CD4-positive, alpha-beta T cell treated with Interleukin-17A for 1 hour (primary cell): ENCODE data around the gene CRPPA.

Source experiments
- DNase-seq: peaks from one replicate; pipeline ENCODE4 v3.0.0-alpha.2; 2020

CRPPA gene

GRCh38 chr7:16422917-16423316 is 1.6 kb upstream of the CRPPA start:
- no peak for DNase-seq

- DNase-seq, result no peak
Observed at GRCh38 chr7:16422103-16422435, 731 bp upstream of the CRPPA start.

DNA sequence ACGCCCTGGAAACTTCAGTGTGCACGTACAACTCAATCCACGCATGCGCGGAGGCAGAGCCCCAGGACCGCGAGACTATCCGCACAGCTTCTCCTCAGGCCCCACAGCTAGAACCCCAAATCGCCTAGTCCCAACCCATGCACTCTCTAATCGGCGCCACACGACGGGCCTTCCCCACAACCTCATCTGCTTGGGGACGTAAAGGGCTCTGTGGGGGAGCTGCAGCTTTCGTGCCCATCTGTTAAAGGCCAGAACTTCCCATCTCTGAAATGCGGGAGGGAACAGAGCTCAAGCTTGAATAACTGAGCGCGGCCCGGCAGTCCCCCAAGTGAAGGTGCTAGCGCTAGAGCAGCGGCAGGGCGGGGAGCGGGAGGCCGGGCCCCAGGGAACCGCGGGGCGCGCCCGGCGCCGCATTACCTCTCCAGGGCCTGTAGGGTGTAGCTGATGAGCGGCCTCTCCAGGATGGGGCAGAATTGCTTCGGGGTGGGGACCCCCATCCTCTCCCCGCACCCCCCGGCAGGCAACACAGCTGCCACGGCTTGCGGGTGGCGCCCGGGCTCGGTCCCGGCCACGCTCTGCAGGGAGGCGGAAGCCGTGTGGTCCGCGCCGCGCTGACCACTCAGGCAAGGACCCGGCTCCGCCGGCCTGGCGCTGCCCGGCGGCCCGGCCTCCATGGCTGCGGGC is 547 bp downstream of the CRPPA start:
- peak; percentile 89 for DNase-seq

GRCh38 chr7:16420329-16420648 is 1.0 kb downstream of the CRPPA start:
- no peak for DNase-seq

DNA sequence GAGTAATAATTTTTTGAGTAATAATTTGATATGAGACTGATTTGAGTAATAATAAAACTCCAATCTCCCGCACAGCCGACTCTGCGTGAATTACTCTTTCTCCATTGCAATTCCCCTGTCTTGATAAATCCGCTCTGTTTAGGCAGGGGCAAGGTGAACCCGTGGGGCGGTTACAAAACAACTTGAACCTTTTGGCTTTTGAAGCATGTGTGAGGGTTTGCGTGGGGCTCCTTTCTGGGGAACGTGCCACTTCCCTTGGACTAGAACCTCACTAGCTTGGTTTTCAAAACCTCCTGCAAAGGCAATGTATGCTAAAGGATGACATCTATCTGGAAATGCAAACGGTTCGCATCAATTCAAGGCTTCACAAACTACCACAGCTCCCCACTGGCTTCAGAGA is 1.5 kb downstream of the CRPPA start:
- no peak for DNase-seq

DNA sequence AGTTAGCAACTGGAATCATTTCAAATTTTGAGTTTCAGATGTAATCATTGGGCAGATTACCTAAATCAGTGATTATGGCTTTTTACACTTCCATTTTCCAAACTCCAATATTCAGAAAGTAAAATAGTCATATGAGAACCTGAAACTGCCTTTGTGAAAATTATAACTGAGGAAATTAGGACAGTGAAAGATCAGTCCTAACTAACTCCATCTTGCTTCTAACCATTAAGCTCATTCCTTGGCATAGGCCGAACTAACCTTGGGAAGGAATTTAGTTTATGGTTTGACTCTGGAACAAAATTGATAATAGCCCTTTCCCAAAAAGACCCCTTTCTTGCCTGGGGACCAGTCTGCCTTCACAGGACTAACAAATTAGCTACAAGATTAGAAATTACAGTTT is 2.2 kb downstream of the CRPPA start:
- DNase-seq, result no peak

- no peak for DNase-seq
Observed at GRCh38 chr7:16417906-16418305, 3.4 kb downstream of the CRPPA start.

DNA sequence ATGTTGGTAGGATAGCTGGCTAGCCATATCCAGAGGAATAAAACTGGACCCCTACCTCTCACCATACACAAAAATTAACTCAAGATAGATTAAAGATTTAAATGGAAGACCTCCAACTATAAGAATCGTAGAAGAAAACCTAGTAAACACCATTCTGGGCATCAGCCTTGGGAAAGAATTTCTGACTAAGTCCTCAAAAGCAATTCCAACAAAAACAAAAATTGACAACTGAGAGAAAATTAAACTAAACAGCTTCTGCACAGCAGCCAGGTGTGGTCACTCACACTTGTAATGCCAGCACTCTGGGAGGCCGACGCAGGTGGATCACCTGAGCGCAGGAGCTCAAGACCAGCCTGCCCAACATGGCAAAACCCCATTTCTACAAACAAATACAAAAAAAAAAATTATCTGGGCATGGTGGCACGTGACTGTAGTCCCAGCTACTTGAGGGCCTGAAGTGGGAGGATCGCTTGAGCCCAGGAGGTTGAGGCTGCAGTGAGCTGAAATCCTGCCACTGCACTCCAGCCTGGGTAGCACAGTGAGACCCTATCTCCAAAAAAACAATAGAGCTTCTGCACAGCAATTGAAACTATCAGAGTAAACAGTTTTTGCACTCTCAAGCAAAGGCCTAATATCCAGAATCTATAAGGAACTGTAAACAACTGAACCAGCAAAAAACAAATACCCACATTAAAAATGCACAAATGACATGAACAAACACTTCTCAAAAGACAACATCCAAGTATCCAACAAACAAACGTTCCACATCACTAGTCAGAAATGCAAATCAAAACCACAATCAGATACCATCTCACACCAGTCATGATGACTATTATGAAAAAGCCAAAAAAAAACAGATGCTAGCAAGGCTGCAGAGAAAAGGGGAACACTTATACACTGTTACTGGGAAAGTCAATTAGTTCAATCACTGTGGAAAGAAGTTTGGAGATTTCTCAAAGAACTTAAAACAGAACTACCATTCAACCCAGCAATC is 4.8 kb downstream of the CRPPA start:
- no peak for DNase-seq

DNA sequence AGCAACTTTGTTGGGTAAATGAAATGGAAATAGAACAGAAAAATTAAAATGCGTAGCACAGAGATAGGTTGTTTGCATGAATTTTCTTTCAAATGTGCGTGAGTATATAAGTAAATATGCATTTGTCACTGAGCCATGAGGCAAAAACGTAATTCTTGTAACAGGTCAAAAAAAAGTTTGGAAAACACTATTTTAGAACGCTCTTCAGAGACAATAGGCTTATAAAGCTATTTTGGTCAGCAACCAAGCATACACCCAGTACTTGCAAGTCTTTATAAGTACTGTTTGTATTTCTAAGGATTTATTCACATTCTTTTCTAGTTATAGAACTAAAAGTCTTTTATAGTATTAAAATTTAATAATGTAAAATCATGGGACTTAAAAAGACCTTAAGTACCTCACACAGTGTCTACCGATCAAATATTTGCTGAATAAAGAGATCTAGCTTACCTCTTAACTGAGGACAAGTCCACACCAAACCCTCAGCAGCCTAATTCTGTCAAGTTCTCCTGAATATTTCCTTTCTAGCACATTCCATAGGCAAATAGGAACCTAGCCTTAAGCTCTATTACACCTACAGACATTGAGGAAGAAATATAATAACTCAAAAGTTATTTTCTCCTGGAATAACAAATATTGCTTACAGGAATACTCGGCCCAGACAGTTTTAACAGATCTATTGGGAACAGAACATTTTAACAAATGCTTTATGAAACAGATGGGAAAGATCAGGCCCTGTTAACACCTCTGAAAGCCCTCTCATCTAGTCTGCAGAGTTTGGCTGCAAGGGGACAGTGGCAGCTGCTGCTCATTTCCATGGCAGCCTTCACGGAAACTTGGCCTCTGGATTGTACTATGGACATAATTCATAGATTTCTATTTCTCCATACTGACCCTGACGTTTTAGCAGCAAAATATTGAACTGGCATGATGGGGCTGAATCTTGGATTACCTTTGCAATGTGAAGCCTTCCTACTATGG is 8.8 kb downstream of the CRPPA start:
- no peak for DNase-seq

- DNase-seq, result no peak
Observed at GRCh38 chr7:16411391-16411790, 9.9 kb downstream of the CRPPA start.

- DNase-seq, result no peak
Observed at GRCh38 chr7:16409777-16410176, 11.6 kb downstream of the CRPPA start.

- no peak for DNase-seq
Observed at GRCh38 chr7:16404636-16405035, 16.7 kb downstream of the CRPPA start.

- no peak for DNase-seq
Observed at GRCh38 chr7:16403475-16403874, 17.9 kb downstream of the CRPPA start.

DNA sequence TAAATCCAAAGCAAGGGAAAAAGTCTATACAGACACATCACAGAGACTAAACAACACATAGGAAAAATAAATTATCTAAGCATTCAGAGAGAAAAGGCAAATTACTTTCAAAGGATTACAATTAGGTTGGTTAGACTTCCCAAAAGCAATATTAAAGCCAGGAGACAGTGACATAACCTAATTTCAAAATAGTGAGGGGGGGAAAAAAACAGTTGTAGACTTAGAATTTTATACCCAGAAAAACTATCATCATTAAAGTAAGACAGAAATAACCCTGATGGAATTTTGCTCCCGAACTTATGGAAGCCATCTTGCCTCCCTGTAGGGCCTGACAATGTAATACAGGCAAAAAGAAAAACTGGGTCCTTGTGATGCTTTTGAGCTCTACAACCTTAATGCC is 18.4 kb downstream of the CRPPA start:
- no peak for DNase-seq

- no peak for DNase-seq
Observed at GRCh38 chr7:16402091-16402490, 19.2 kb downstream of the CRPPA start.

GRCh38 chr7:16400893-16401275 is 20.5 kb downstream of the CRPPA start:
- no peak for DNase-seq

- DNase-seq, result no peak
Observed at GRCh38 chr7:16399916-16400892, 21.1 kb downstream of the CRPPA start.

- no peak for DNase-seq
Observed at GRCh38 chr7:16399265-16399831, 22.0 kb downstream of the CRPPA start.

DNA sequence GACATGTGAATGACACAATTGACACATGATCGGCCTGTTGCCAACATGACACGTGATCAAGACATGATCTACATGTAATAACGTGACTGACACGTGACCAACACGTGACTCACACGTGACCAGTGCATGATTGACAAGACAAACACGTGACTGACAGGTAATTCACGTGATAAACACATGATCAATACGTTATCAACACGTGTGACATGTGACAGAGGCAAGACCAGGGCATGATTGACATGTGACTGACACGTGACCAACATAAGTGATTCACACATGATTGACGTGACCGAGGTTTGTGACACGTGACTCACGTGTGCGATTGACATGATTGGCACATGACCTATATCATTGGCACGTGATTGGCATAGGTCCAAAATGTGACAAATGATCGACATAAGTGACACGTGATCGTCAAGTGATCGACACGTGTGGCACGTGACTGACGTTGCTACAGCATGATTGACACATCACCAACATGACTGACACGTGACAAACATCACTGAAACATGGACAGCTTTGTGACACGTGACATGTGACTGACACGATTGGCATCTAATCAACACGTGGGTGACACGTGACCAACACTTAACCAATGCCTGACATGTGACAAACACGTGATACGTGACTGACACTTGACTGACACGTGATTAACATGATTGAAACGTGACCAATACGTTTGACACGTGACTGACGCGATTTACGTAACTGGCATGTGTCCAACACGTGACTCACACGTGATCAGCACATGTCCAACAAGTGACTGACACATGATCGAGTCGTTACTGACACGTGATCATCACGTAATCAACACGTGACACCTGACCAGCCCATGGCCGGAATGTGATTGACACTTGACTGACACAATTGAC is 23.0 kb downstream of the CRPPA start:
- DNase-seq, result no peak

DNA sequence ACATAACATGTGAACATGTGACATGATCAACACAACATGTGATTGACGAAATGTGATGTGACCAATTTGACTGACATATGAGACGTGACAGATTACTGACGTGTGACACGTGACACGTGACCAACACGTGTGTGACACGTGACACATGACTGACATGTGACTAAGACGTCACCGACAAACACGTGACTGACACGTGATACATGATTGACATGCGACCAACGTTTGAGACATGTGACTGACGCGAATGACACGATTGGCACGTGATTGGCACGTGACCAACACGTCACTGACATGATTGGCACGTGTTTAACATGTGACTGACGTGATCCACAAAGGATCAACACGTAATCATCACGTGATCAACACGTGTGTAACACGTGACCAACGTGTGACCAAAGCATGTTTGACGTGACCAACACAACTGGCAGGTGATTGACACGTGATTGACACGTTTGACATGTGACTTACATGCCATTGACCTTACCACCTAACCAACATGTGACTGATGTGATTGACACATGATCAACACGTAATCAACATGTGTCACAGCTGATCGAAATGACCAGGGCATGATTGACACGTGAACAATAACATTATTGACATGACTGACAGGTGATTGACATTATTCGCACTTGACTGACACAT is 23.7 kb downstream of the CRPPA start:
- no peak for DNase-seq
